Measurements from ENCODE around the gene CRTC2.

CRTC2 gene

DNA sequence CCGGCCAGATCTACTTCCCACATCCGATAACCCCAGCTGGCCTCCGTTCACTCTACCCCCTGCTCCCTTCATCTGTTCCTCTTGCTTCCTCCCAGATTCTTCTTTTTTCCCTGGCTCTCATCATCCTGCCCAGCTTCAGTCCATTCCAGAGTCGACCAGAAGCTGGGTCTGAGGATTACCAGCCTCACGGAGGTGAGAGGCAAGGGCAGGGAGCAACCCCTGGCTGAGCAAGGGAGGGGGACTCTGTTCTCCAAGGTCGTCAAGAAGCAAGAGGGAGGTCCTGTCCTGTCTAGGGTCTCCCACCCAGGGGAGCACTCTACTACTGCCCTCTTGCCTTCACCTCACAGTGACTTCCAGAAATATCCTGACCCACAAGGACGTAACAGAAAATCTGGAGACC, 15.1 kb upstream of the CRTC2 start:
- no peak for DNase-seq

- no peak for DNase-seq
These were observed 14.7 kb upstream of the CRTC2 start for GRCh38 chr1:153973071-153973470.

DNA sequence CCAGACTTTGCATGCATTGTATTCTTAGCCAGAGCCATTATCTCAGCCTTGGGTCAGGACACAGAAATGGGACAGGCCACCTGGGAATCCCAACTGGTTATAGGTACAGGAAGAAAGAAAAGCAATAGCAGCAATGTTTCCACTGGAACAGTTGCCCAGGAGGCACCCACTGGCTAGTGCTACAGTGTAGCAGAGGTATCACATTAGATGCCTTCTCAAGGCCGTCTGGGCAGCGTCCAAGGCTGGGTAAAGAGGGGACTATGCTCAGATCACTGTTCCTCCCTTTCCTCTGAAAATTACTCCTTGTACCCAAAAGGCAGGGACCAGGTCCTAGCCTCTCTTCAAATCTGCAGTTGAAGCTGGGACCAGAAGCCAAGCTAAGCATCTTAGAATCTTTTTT, 11.9 kb upstream of the CRTC2 start:
- no peak for DNase-seq

DNA sequence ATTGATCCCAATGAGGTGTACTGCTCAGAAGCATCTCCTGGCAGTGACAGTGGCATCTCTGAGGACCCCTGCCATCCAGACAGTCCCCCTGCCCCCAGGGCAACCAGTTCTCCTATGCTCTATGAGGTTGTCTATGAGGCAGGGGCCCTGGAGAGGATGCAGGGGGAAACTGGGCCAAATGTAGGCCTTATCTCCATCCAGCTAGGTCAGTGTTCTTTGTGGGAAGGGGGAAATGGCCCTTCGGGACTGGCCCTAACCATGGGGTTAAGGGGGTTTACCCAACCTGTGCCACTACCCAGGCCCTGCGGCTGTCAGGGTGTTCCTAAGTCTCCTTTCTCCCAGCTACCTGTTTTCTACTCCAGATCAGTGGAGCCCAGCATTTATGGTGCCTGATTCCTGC, 10.6 kb upstream of the CRTC2 start:
- no peak for DNase-seq

GRCh38 chr1:153968408-153968807, 10.0 kb upstream of the CRTC2 start:
- DNase-seq = no peak

GRCh38 chr1:153968000-153968363, 9.6 kb upstream of the CRTC2 start:
- DNase-seq = no peak

DNA sequence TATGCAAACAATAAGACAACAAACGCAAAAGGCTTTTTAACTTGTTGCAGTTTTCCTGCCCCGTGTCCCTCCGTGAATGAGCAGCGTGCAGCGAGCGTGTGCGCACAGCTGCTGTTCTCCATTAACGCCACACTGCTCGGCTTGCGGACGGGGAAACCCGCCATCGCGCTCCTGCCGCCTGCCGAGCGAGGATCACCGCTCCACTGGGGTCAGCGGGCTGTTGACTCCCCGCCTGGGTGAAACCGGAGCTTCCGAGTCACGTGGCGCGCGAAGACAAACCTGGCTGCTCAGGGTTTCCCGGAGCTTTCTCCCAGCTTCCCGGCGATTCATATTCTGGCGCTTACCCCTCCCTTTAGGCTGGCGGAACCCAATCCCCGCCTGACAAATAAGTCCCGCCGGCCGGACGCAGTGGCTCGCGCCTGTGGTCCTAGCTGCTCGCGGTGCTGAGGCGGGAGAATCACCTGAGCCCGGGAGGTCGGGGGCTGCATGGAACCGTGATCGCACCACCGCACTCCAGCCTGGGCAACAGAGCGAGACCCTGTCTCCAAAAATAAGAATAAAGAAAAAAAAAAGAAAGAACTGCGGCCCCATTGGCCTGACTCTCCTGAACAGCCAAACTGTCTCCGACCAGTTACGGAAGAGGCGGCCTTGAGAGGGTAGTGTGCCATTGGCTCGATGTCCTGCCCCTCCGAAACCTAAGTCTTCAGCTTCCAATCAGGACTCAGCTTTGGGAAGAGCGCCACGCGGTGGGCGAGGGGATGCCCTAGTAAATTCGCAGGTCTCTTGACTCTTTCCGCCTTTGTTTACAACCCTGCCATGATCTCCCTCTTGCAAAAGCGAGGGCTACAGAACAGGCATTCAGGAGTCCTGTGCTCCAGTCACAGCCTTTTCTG, 8.9 kb upstream of the CRTC2 start, which contains the start of gene CREB3L4:
Gene CREB3L4, plus strand, starts transcription at position 796 of the 893 bp plus-strand sequence. CDS start 624 bp downstream, outside the sequence.
- peak; percentile 84 for DNase-seq

GRCh38 chr1:153963850-153964331, 5.5 kb upstream of the CRTC2 start:
- DNase-seq = no peak

GRCh38 chr1:153963030-153963849, 4.8 kb upstream of the CRTC2 start, which contains the start of gene SLC39A1:
Gene SLC39A1 (minus strand): TSS chr1:153963537. CDS start chr1:153962715, 822 bp downstream.
- DNase-seq = peak; percentile 92

- no peak for DNase-seq
These were observed 3.9 kb upstream of the CRTC2 start for GRCh38 chr1:153962088-153963029.

- DNase-seq = no peak
These were observed 3.0 kb upstream of the CRTC2 start for GRCh38 chr1:153961421-153961820.

- DNase-seq = no peak
These were observed 1.8 kb upstream of the CRTC2 start for GRCh38 chr1:153960206-153960605.

- DNase-seq = no peak
These were observed 1.0 kb upstream of the CRTC2 start for GRCh38 chr1:153959454-153959853.

DNA sequence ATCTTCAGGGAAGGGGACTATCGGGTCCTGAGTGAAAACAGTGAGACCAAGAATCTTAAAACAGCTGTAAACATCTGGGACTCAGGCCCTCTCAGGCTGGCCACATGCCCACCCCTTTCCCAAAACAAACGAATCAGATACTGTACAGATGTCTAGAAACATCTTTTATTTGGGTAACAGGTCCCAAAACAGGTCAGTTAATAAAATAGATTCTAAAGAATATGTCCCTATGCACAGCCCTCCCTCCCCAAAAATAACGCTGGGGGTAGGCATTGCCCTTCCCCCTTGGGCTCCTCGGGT, 499 bp upstream of the CRTC2 start:
- DNase-seq = no peak

DNA sequence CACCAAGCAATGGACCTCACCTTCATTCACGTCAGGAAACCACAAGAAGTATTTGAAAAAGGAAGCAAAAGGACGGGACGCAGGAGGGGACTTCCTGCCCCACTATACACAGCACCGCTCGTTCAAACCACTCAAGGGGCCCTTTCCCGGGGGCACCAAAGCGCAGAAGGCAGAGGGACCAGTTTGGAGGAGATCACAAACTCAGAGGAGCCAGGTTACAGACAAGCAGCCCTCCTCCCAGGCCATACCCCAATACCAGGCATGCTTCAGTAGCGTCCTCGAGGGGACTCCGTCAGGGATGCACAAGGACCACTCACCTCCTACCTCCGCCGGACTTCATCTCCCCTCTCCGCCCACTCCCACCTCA, 685 bp downstream of the CRTC2 start:
- no peak for DNase-seq

DNA sequence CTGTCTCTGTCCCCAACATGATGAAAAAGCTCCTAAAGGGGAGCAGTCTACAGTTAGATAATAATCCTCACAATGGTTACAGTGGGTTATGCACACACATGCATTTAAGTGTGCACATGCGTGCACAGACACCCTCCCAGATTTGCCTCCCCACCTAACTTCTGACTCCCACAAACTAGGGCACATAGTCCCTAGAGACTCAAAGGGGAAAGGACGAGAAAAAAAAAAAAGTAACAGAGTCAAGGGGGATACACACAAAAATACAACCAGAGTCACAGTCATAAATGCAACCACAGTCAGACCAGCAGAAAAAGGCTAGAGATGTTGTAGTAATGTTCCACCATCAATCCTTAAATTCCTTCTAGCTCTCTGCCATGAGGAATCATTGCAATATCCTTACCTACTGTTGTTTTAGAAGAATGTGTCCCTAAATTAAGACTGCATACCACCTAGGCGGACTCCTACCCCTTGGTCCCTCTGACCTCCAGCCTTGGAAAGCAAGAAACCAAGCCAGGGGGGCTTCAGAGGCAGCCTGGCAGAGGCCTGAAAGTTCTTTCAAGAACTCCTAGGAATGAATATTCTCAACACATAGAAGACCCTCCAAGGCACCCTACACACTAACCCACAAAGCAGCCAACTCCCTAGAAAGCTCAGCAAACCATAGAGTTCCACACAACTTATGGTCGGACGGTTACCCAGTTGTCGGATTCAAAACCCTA, 1.3 kb downstream of the CRTC2 start:
- no peak for DNase-seq

- no peak for DNase-seq
These were observed 3.6 kb downstream of the CRTC2 start for GRCh38 chr1:153954826-153955225.

GRCh38 chr1:153953859-153954365, 4.5 kb downstream of the CRTC2 start:
- no peak for DNase-seq

DNA sequence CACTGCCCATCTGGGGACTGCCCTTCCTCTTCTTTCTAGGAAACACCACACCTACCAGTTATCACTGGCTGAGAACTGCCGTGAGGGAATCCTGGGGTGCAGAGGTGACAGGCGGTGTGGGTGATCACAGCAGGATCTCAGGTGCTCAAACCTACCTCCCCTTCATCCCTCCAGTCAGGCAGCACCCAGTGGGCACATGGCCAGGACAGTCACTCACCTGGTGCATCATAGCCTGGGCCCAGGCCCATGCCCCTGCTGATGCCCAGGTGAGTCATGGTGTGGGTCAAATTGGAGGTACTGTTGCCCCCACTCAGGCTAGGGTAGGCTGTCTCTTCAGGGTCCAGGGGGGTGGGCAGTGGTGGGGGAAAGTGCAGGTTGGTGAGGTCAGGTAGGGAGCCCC, 6.6 kb downstream of the CRTC2 start:
- DNase-seq = no peak

DNA sequence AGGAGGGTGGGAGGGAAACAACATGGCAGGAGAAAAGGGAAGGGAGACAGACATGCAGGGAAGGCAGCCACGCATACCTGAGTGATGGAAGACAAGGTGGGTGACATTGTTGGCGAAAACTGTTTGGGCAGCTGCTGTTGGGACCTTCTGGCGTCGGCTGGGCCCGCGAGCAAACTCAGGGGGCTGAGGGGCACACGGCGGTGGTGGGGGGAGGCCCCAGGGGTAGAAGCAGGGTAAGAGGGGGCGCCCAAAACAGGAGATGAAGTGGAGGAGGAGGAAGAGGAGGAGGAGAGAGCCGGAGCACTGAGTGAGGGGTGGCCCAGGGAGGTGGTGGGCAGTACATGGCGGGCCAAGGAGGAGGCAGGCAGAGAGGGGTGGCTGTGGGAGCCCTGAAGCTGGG, 7.2 kb downstream of the CRTC2 start:
- no peak for DNase-seq

- peak; percentile 76 for DNase-seq
These were observed 11.7 kb downstream of the CRTC2 start, which contains the start of gene DENND4B for GRCh38 chr1:153946622-153947241. Gene DENND4B (minus strand): TSS chr1:153946718. CDS start chr1:153944374, 2,344 bp downstream.

Data from activated naive CD4-positive, alpha-beta T cell treated with anti-CD3 and anti-CD28 coated beads, Interleukin-2, amount 50 U/mL, for 16 hours (primary cell).